Keratinocyte (primary cell): ENCODE results near the gene RANBP3. TPM values are rescaled to one million over a fixed set of nuclear protein-coding genes. Genes with fewer than 3 reads are reported as not detected.

Experiments used
- DNase-seq: peaks from one replicate; pipeline ENCODE4 v3.0.0-alpha.2; 2011; ENCODE audit warnings: low read depth, missing footprints, low spot score
- FAIRE-seq: peaks from 2 replicates; lab custom pipeline; 2011; peaks lifted over from hg19 to GRCh38; lab: Jason Lieb, UNC
- H2AFZ ChIP-seq: 2 replicates; pipeline ENCODE4 v1.6.0; 2012; ENCODE audit warnings: low read length, control low read depth, inconsistent platforms; ENCODE audit not compliant: control insufficient read depth
- H3K27ac ChIP-seq: 2 replicates; pipeline ENCODE4 v1.5.1; 2011; ENCODE audit warnings: low read length; ENCODE audit not compliant: control insufficient read depth, insufficient read depth
- H3K27me3 ChIP-seq: 3 replicates; pipeline ENCODE4 v1.6.0; 2011; ENCODE audit warnings: low read length; ENCODE audit not compliant: control insufficient read depth, insufficient read depth; ENCODE audit errors: extremely low read depth
- H3K36me3 ChIP-seq, 2 experiments: 2 replicates in 1 of 2; 3 replicates in 1 of 2; pipeline ENCODE4 v1.5.1; 2011; ENCODE audit warnings: low read length in 2 of 2, mild to moderate bottlenecking in 1 of 2; ENCODE audit not compliant: control insufficient read depth in 2 of 2, insufficient read depth in 2 of 2; ENCODE audit errors: extremely low read depth in 1 of 2
- H3K4me1 ChIP-seq: 3 replicates; pipeline ENCODE4 v1.5.1; 2011; ENCODE audit warnings: low read length; ENCODE audit not compliant: control insufficient read depth, insufficient read depth; ENCODE audit errors: extremely low read depth
- H3K4me2 ChIP-seq: 3 replicates; pipeline ENCODE4 v1.6.0; 2011; ENCODE audit warnings: low read depth, low read length; ENCODE audit not compliant: control insufficient read depth, insufficient read depth; ENCODE audit errors: extremely low read depth
- H3K4me3 ChIP-seq, 3 experiments: fragments of 200-600 bp in 1 of 3; sonication (generic) in 1 of 3; 2 replicates in 2 of 3; 3 replicates in 1 of 3; pipeline ENCODE4 v1.5.1; 2011 to 2016; ENCODE audit warnings: low read length in 3 of 3, mild to moderate bottlenecking in 3 of 3, control low read depth in 2 of 3, inconsistent platforms in 1 of 3, low read depth in 1 of 3, mixed read lengths in 1 of 3, mixed run types in 1 of 3, moderate library complexity in 1 of 3; ENCODE audit not compliant: control insufficient read depth in 2 of 3, insufficient read depth in 2 of 3; ENCODE audit errors: extremely low read depth in 1 of 3
- H3K79me2 ChIP-seq: 2 replicates; pipeline ENCODE4 v1.6.0; 2012; ENCODE audit warnings: low read length; ENCODE audit not compliant: control insufficient read depth, insufficient read depth
- H3K9ac ChIP-seq: 3 replicates; pipeline ENCODE4 v1.6.0; 2011; ENCODE audit warnings: low read length; ENCODE audit not compliant: control insufficient read depth, insufficient read depth; ENCODE audit errors: extremely low read depth
- H3K9me1 ChIP-seq: 3 replicates; pipeline ENCODE4 v1.6.0; 2011; ENCODE audit warnings: low read length; ENCODE audit not compliant: control insufficient read depth, insufficient read depth; ENCODE audit errors: extremely low read depth
- H3K9me3 ChIP-seq: 2 replicates; pipeline ENCODE4 v1.5.1; 2012; ENCODE audit warnings: low read depth, low read length; ENCODE audit not compliant: control insufficient read depth
- H4K20me1 ChIP-seq: 3 replicates; pipeline ENCODE4 v1.6.0; 2011; ENCODE audit warnings: low read length; ENCODE audit not compliant: control insufficient read depth, insufficient read depth; ENCODE audit errors: extremely low read depth
- EZH2 ChIP-seq: IDR thresholded peaks from one replicate; pipeline ENCODE4 v1.6.1; 2012; ENCODE audit warnings: inconsistent platforms, mild to moderate bottlenecking, low read length, moderate library complexity
- dilution Hi-C: fragments of 300-500 bp; cut with MboI; formaldehyde crosslinking; loops from one replicate; pipeline ENCODE4 v1.7.0; 2020; ENCODE audit warnings: low sequenced_read_pairs; ENCODE audit not compliant: extremely low pct_ligation_motif_present
- polyA plus RNA-seq, 5 experiments: library from polyadenylated mRNA; depleted of rRNA in 3 of 5; stranded (reverse) in 3 of 5; stranded (forward) in 1 of 5; unstranded in 1 of 5; fragments of >200 nt; gene quantifications; 1 replicate in 1 of 5; 2 replicates in 3 of 5; 3 replicates in 1 of 5; pipeline versions ENCODE4 v1.2.1 to v1.2.3, GENCODE V29; 2011 to 2012; ENCODE audit warnings: missing spikeins in 2 of 5, low read depth in 1 of 5, low replicate concordance in 1 of 5
- TF ChIP-seq, protein P1 (sequence below), 3 experiments: IDR thresholded peaks in 1 of 3; conservative IDR thresholded peaks in 1 of 3; optimal IDR thresholded peaks in 1 of 3; 2 replicates in 2 of 3; 3 replicates in 1 of 3; pipeline versions ENCODE3 to v1.5.1; 2011; ENCODE audit warnings: low read length in 3 of 3, mild to moderate bottlenecking in 3 of 3, moderate library complexity in 2 of 3, control low read depth in 1 of 3, inconsistent platforms in 1 of 3; ENCODE audit not compliant: insufficient read depth in 2 of 3; ENCODE audit errors: extremely low read depth in 1 of 3

RANBP3 gene
- polyA plus RNA-seq, 1 donor (not counting 4 experiments of a cell fraction or from before 2014, with no cell fraction given), result 36.4 TPM

- dilution Hi-C loops, result no loop called here
- H4K20me1 ChIP-seq, result no peaks in the 10 kb centered on the region
- H3K4me3 ChIP-seq, result no peak overlapping the region
- H3K27ac ChIP-seq, result no peak overlapping the region
- H3K27me3 ChIP-seq, result no peaks in the 10 kb centered on the region
- no peak overlapping the region for H2AFZ ChIP-seq
- no peak overlapping the region for H3K4me2 ChIP-seq
- H3K9ac ChIP-seq, result no peak overlapping the region
- no peaks in the 10 kb centered on the region for H3K9me1 ChIP-seq
- no peaks in the 10 kb centered on the region for H3K36me3 ChIP-seq
- no peaks in the 10 kb centered on the region for H3K79me2 ChIP-seq
- TF ChIP-seq, protein P1, sequence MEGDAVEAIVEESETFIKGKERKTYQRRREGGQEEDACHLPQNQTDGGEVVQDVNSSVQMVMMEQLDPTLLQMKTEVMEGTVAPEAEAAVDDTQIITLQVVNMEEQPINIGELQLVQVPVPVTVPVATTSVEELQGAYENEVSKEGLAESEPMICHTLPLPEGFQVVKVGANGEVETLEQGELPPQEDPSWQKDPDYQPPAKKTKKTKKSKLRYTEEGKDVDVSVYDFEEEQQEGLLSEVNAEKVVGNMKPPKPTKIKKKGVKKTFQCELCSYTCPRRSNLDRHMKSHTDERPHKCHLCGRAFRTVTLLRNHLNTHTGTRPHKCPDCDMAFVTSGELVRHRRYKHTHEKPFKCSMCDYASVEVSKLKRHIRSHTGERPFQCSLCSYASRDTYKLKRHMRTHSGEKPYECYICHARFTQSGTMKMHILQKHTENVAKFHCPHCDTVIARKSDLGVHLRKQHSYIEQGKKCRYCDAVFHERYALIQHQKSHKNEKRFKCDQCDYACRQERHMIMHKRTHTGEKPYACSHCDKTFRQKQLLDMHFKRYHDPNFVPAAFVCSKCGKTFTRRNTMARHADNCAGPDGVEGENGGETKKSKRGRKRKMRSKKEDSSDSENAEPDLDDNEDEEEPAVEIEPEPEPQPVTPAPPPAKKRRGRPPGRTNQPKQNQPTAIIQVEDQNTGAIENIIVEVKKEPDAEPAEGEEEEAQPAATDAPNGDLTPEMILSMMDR (optimal IDR thresholded peaks at IDR 0.05 in 1 of 3, IDR thresholded peaks at IDR 0.05 in 1 of 3, conservative IDR thresholded peaks at IDR 0.05 in 1 of 3; ENCODE audit: extremely low read depth in 1 of 3, insufficient read depth in 2 of 3, low read length in 3 of 3), result no peak
- TF ChIP-seq EZH2, result no peak
- no peak for DNase-seq
- no peaks in the 10 kb centered on the region for H3K9me3 ChIP-seq
- H3K4me1 ChIP-seq, result peaks cover 9% of the 10 kb centered on the region
- no peak for FAIRE-seq
Observed at GRCh38 chr19:5870986-5871394, 107.0 kb downstream of the RANBP3 start.

GRCh38 chr19:5867201-5868136 is 110.5 kb downstream of the RANBP3 start:
- peaks cover 11% of the 10 kb centered on the region for H3K27me3 ChIP-seq
- H3K9me1 ChIP-seq, result no peaks in the 10 kb centered on the region
- H3K79me2 ChIP-seq, result no peaks in the 10 kb centered on the region
- FAIRE-seq (no peak), DNase-seq (no peak)
- H3K36me3 ChIP-seq, result no peaks in the 10 kb centered on the region
- H3K27ac ChIP-seq, result no peak overlapping the region
- H3K4me2 ChIP-seq, result no peak overlapping the region
- TF ChIP-seq EZH2, result no peak
- TF ChIP-seq, protein P1 (optimal IDR thresholded peaks at IDR 0.05 in 1 of 3, IDR thresholded peaks at IDR 0.05 in 1 of 3, conservative IDR thresholded peaks at IDR 0.05 in 1 of 3; ENCODE audit: extremely low read depth in 1 of 3, insufficient read depth in 2 of 3, low read length in 3 of 3), result no peak
- no peak overlapping the region for H3K9ac ChIP-seq
- H2AFZ ChIP-seq, result no peak overlapping the region
- no peak overlapping the region for H3K4me3 ChIP-seq
- H4K20me1 ChIP-seq, result no peaks in the 10 kb centered on the region
- H3K9me3 ChIP-seq, result no peaks in the 10 kb centered on the region
- H3K4me1 ChIP-seq, result no peaks in the 10 kb centered on the region
- dilution Hi-C loops, result no loop called here

Other genes with a start within 250 kb of the RANBP3 start
- gene PRR22, start 193.4 kb downstream of the RANBP3 start, polyA plus RNA-seq, result 0.55 to 1.4 TPM (median 0.76 TPM) in 3 replicates
- gene DUS3L, start 187.0 kb downstream of the RANBP3 start, polyA plus RNA-seq, result 12.0 to 14.9 TPM (median 14.2 TPM) in 3 replicates
- gene NRTN, start 173.1 kb downstream of the RANBP3 start, polyA plus RNA-seq, result not detected in 3 replicates
- gene FUT6, start 138.4 kb downstream of the RANBP3 start, polyA plus RNA-seq, result not detected in 3 replicates
- gene FUT3, start 126.7 kb downstream of the RANBP3 start, polyA plus RNA-seq, result 2.6 to 3.0 TPM (median 2.9 TPM) in 3 replicates
- gene FUT5, start 107.6 kb downstream of the RANBP3 start, polyA plus RNA-seq, result 0.03 TPM in 1 of 3 replicates, not detected in the others
- gene NDUFA11, start 74.3 kb downstream of the RANBP3 start, polyA plus RNA-seq, result 122 to 323 TPM (median 217 TPM) in 3 replicates
- gene VMAC, start 73.3 kb downstream of the RANBP3 start, polyA plus RNA-seq, result 2.1 to 3.0 TPM (median 2.2 TPM) in 3 replicates
- 1.6 to 3.6 TPM (median 2.7 TPM) in 3 replicates for gene CAPS, start 63.9 kb downstream of the RANBP3 start, polyA plus RNA-seq
- gene RFX2, start 132.4 kb upstream of the RANBP3 start, polyA plus RNA-seq, result 5.8 to 7.3 TPM (median 5.9 TPM) in 3 replicates
- not detected in 3 replicates for gene ACSBG2, start 157.5 kb upstream of the RANBP3 start, polyA plus RNA-seq